ENCODE measurements around the gene POLR2F.

POLR2F gene

GRCh38 chr22:37973271-37974170 lies 20.0 kb downstream of the POLR2F start:
- TF ChIP-seq CEBPB (IDR thresholded peaks at IDR 0.05) (no peak), ZBTB7A (IDR thresholded peaks at IDR 0.05; ENCODE audit: low read depth) (no peak), TAF1 (IDR thresholded peaks at IDR 0.05; ENCODE audit: low read depth) (no peak), REST (IDR thresholded peaks at IDR 0.05; ENCODE audit: low read depth) (no peak), EGR1 (IDR thresholded peaks at IDR 0.05) (no peak), YY1 (IDR thresholded peaks at IDR 0.05; ENCODE audit: low read depth) (no peak), CREB1 (IDR thresholded peaks at IDR 0.05; ENCODE audit: low read depth) (no peak), TCF12 (IDR thresholded peaks at IDR 0.05; ENCODE audit: low read depth) (no peak), RAD21 (IDR thresholded peaks at IDR 0.05; ENCODE audit: low read depth) (no peak), NFIC (IDR thresholded peaks at IDR 0.05) (no peak), EP300 (IDR thresholded peaks at IDR 0.05; ENCODE audit: borderline replicate concordance) (no peak), TEAD4 (IDR thresholded peaks at IDR 0.05) (no peak)
- TF ChIP-seq, protein P1, sequence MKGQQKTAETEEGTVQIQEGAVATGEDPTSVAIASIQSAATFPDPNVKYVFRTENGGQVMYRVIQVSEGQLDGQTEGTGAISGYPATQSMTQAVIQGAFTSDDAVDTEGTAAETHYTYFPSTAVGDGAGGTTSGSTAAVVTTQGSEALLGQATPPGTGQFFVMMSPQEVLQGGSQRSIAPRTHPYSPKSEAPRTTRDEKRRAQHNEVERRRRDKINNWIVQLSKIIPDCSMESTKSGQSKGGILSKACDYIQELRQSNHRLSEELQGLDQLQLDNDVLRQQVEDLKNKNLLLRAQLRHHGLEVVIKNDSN (IDR thresholded peaks at IDR 0.05) = no peak

DNA sequence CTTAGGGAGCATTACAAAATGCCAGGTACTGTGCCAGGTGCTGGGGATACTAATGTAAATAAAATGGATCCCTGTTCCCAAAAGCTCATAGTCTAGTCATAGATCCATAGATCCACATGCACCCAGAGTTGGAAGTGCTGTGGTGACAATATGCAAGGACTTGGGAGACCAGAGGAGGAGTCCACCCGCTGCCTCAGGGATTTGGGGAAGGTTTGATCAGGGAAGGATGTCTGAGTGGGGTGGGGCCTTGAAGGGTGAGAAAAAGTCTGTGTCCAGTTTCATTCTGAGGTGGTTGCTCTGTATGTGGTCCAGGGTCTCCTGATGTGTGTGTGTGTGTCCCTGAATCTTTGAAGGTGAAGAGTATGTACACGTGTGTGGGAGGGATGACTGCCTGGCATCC lies 21.7 kb downstream of the POLR2F start:
- TF ChIP-seq, protein P1 (IDR thresholded peaks at IDR 0.05) = no peak
- TF ChIP-seq MAX (IDR thresholded peaks at IDR 0.05) (no peak), EGR1 (IDR thresholded peaks at IDR 0.05) (no peak), TCF12 (IDR thresholded peaks at IDR 0.05; ENCODE audit: low read depth) (no peak), CREB1 (IDR thresholded peaks at IDR 0.05; ENCODE audit: low read depth) (no peak), CEBPB (IDR thresholded peaks at IDR 0.05) (no peak), YY1 (IDR thresholded peaks at IDR 0.05; ENCODE audit: low read depth) (no peak), EP300 (IDR thresholded peaks at IDR 0.05; ENCODE audit: borderline replicate concordance) (no peak), TEAD4 (IDR thresholded peaks at IDR 0.05) (no peak), ZBTB7A (IDR thresholded peaks at IDR 0.05; ENCODE audit: low read depth) (no peak)

DNA sequence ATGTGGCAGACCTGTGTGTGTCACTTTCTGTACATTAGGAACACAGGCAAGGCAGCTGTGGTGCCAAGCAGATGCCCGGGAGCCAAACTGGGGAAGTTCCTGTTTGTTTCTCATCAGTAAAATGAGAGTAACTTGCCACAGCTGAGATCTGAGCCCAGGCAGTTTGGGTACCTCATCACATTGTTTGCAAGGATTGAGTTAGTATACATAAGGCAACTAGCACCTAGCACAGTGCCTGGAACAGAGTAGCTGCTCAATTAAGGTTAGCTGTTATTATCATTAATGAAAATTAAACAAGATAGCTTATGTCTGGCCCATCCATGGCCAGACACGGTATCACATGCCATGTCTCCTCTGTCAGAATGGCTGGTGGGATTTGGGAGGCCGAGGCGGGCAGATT lies 23.0 kb downstream of the POLR2F start:
- no peak for TF ChIP-seq FOXM1 (IDR thresholded peaks at IDR 0.05; ENCODE audit: borderline replicate concordance, low read depth)
- no peak for TF ChIP-seq EGR1 (IDR thresholded peaks at IDR 0.05)
- no peak for TF ChIP-seq TAF1 (IDR thresholded peaks at IDR 0.05; ENCODE audit: low read depth)
- no peak for TF ChIP-seq TCF12 (IDR thresholded peaks at IDR 0.05; ENCODE audit: low read depth)
- TF ChIP-seq NFIC (IDR thresholded peaks at IDR 0.05) = no peak
- TF ChIP-seq YY1 (IDR thresholded peaks at IDR 0.05; ENCODE audit: low read depth) = no peak
- TF ChIP-seq EP300 (IDR thresholded peaks at IDR 0.05; ENCODE audit: borderline replicate concordance) = no peak
- TF ChIP-seq TEAD4 (IDR thresholded peaks at IDR 0.05) = no peak
- no peak for TF ChIP-seq CEBPB (IDR thresholded peaks at IDR 0.05)
- TF ChIP-seq RAD21 (IDR thresholded peaks at IDR 0.05; ENCODE audit: low read depth) = no peak
- TF ChIP-seq REST (IDR thresholded peaks at IDR 0.05; ENCODE audit: low read depth) = no peak
- no peak for TF ChIP-seq ZBTB7A (IDR thresholded peaks at IDR 0.05; ENCODE audit: low read depth)
- no peak for TF ChIP-seq CREB1 (IDR thresholded peaks at IDR 0.05; ENCODE audit: low read depth)
- no peak for TF ChIP-seq MAX (IDR thresholded peaks at IDR 0.05)
- TF ChIP-seq, protein P1 (IDR thresholded peaks at IDR 0.05) = no peak

- TF ChIP-seq YY1 (IDR thresholded peaks at IDR 0.05; ENCODE audit: low read depth) = no peak
- no peak for TF ChIP-seq ZBTB7A (IDR thresholded peaks at IDR 0.05; ENCODE audit: low read depth)
- TF ChIP-seq FOXM1 (IDR thresholded peaks at IDR 0.05; ENCODE audit: borderline replicate concordance, low read depth) = no peak
- TF ChIP-seq TCF12 (IDR thresholded peaks at IDR 0.05; ENCODE audit: low read depth) = no peak
- no peak for TF ChIP-seq RAD21 (IDR thresholded peaks at IDR 0.05; ENCODE audit: low read depth)
- no peak for TF ChIP-seq TEAD4 (IDR thresholded peaks at IDR 0.05)
- no peak for TF ChIP-seq CREB1 (IDR thresholded peaks at IDR 0.05; ENCODE audit: low read depth)
- no peak for TF ChIP-seq EP300 (IDR thresholded peaks at IDR 0.05; ENCODE audit: borderline replicate concordance)
- no peak for TF ChIP-seq EGR1 (IDR thresholded peaks at IDR 0.05)
- no peak for TF ChIP-seq TAF1 (IDR thresholded peaks at IDR 0.05; ENCODE audit: low read depth)
- TF ChIP-seq, protein P1 (IDR thresholded peaks at IDR 0.05) = no peak
These were observed 26.3 kb downstream of the POLR2F start for GRCh38 chr22:37979782-37980181.

All from Ishikawa (cell line).